Endodermal cell (in vitro differentiated cells): ENCODE results near the gene TF. TPM values are rescaled to one million over a fixed set of nuclear protein-coding genes. Genes with fewer than 3 reads are reported as not detected.
A peak's percentile ranks its signal among the peaks of the same experiment; 100 is the strongest.

Experiments used
- DNase-seq: peaks from one replicate; pipeline ENCODE4 v3.0.0-alpha.2; 2017
- H3K27ac ChIP-seq: 2 replicates; pipeline ENCODE4 v1.5.1; 2013; ENCODE audit warnings: mild to moderate bottlenecking, low read depth, low read length, moderate library complexity
- H3K27me3 ChIP-seq: 2 replicates; pipeline ENCODE4 v1.6.1; 2013; ENCODE audit warnings: mild to moderate bottlenecking, low read length, moderate library complexity; ENCODE audit not compliant: insufficient read depth, control insufficient read depth, poor library complexity, severe bottlenecking
- H3K36me3 ChIP-seq: 2 replicates; pipeline ENCODE4 v1.7.0; 2013; ENCODE audit warnings: mild to moderate bottlenecking, low read length, moderate library complexity; ENCODE audit not compliant: control insufficient read depth, insufficient read depth
- H3K4me1 ChIP-seq: one replicate; pipeline ENCODE4 v1.7.0; 2013; ENCODE audit warnings: low read length; ENCODE audit not compliant: control insufficient read depth, insufficient read depth
- H3K4me3 ChIP-seq: 2 replicates; pipeline ENCODE4 v1.5.1; 2013; ENCODE audit warnings: mild to moderate bottlenecking, low read length, moderate library complexity
- H3K9ac ChIP-seq: 2 replicates; pipeline ENCODE4 v1.6.1; 2013; ENCODE audit warnings: mild to moderate bottlenecking, low read length, moderate library complexity; ENCODE audit not compliant: poor library complexity, severe bottlenecking; ENCODE audit errors: extremely low read depth
- H3K9me3 ChIP-seq: 2 replicates; pipeline ENCODE4 v1.6.1; 2013; ENCODE audit warnings: mild to moderate bottlenecking, low read length, moderate library complexity; ENCODE audit not compliant: control insufficient read depth
- H3K27ac Mint-ChIP-seq: 2 replicates; pipeline ENCODE4 v1.8.0; 2020; ENCODE audit warnings: mixed read lengths
- H3K27me3 Mint-ChIP-seq: 2 replicates; pipeline ENCODE4 v1.8.0; 2021; ENCODE audit warnings: mild to moderate bottlenecking, mixed read lengths; ENCODE audit not compliant: insufficient read depth
- H3K36me3 Mint-ChIP-seq: 2 replicates; pipeline ENCODE4 v1.8.0; 2020; ENCODE audit warnings: low read depth, mixed read lengths
- H3K4me1 Mint-ChIP-seq: 2 replicates; pipeline ENCODE4 v1.8.0; 2020; ENCODE audit warnings: mixed read lengths
- H3K4me3 Mint-ChIP-seq: 2 replicates; pipeline ENCODE4 v1.8.0; 2020; ENCODE audit warnings: mild to moderate bottlenecking, moderate library complexity, mixed read lengths
- H3K9me3 Mint-ChIP-seq: 2 replicates; pipeline ENCODE4 v1.8.0; 2020; ENCODE audit warnings: mild to moderate bottlenecking, mixed read lengths
- CTCF ChIP-seq: fragments of 200-600 bp; sonication (generic); conservative IDR thresholded peaks from 2 replicates; pipeline ENCODE4 v1.5.0; 2021; ENCODE audit warnings: antibody characterized with exemption, mild to moderate bottlenecking
- WGBS, 2 experiments: methylation state at CpG; one replicate each; pipeline versions ENCODE4 v1.1.5 to v1.1.7; 2013; ENCODE audit warnings: missing lambda C conversion rate in 2 of 2, mixed read lengths in 1 of 2; ENCODE audit not compliant: insufficient coverage in 1 of 2, insufficient read length in 1 of 2; 5-methylcytosine and 5-hydroxymethylcytosine counted together
- total RNA-seq, 2 donors: library from RNA; stranded (reverse); fragmentation: NEBNext Ultra II Directional in 1 of 2; extraction: Animal tissue kit (Norgen Biotek cat#: 25700) in 1 of 2; gene quantifications; 2 replicates in 1 of 2; 3 replicates in 1 of 2; pipeline ENCODE4 v1.2.1, GENCODE V29; 2021

The TF gene
- total RNA-seq, 2 donors from 2014 or later = 0.40 to 3.0 TPM

GRCh38 chr3:133788024-133788423, 41.8 kb downstream of the TF start:
- no peak for DNase-seq
- H3K4me3 Mint-ChIP-seq = no peak overlapping the region
- no peaks in the 10 kb centered on the region for H3K36me3 Mint-ChIP-seq
- WGBS, 2 experiments = 85% methylated on average over 2 of the region's 2 CpGs; no CpG with 5 or more reads in 1 of the 2 experiments
- TF ChIP-seq CTCF = no peak
- no peak overlapping the region for H3K9ac ChIP-seq
- H3K27ac ChIP-seq = no peak overlapping the region
- H3K27ac Mint-ChIP-seq = no peak overlapping the region
- peaks cover 6% of the 10 kb centered on the region for H3K27me3 Mint-ChIP-seq
- peaks cover 27% of the 10 kb centered on the region for H3K9me3 ChIP-seq
- H3K4me1 ChIP-seq = no peaks in the 10 kb centered on the region
- peaks cover 46% of the 10 kb centered on the region for H3K9me3 Mint-ChIP-seq
- H3K36me3 ChIP-seq = no peaks in the 10 kb centered on the region
- no peaks in the 10 kb centered on the region for H3K27me3 ChIP-seq
- H3K4me1 Mint-ChIP-seq = no peaks in the 10 kb centered on the region
- no peak overlapping the region for H3K4me3 ChIP-seq

GRCh38 chr3:133792171-133792763, 46.1 kb downstream of the TF start:
- no peak for TF ChIP-seq CTCF
- Histone ChIP-seq H3K4me1 (no peaks in the 10 kb centered on the region), H3K9ac (no peak overlapping the region), H3K4me3 (peak overlapping the region; percentile 41), H3K9me3 (peaks cover 46% of the 10 kb centered on the region), H3K36me3 (no peaks in the 10 kb centered on the region), H3K27ac (no peak overlapping the region), H3K27me3 (no peaks in the 10 kb centered on the region)
- WGBS, 2 experiments = 50% methylated on average over 7 to 9 of the region's 9 CpGs
- no peak for DNase-seq
- peaks cover 4% of the 10 kb centered on the region for H3K27me3 Mint-ChIP-seq
- peaks cover 57% of the 10 kb centered on the region for H3K9me3 Mint-ChIP-seq
- no peak overlapping the region for H3K4me3 Mint-ChIP-seq
- H3K4me1 Mint-ChIP-seq = no peaks in the 10 kb centered on the region
- no peak overlapping the region for H3K27ac Mint-ChIP-seq
- peaks cover 3% of the 10 kb centered on the region for H3K36me3 Mint-ChIP-seq

- 89 to 91% methylated on average over 3 of the region's 3 CpGs for WGBS, 2 experiments
These were observed 51.4 kb downstream of the TF start for GRCh38 chr3:133797396-133798105.

More at GRCh38 chr3:133797396-133798105, 51.4 kb downstream of the TF start:
- Mint-ChIP-seq H3K27me3 (peaks cover 20% of the 10 kb centered on the region), H3K36me3 (peaks cover 3% of the 10 kb centered on the region), H3K27ac (no peak overlapping the region), H3K9me3 (peaks cover 28% of the 10 kb centered on the region), H3K4me1 (no peaks in the 10 kb centered on the region), H3K4me3 (no peak overlapping the region)
- Histone ChIP-seq H3K4me3 (no peak overlapping the region), H3K9me3 (peaks cover 24% of the 10 kb centered on the region), H3K27ac (no peak overlapping the region), H3K27me3 (peaks cover 31% of the 10 kb centered on the region), H3K9ac (no peak overlapping the region), H3K4me1 (no peaks in the 10 kb centered on the region), H3K36me3 (no peaks in the 10 kb centered on the region)
- no peak for TF ChIP-seq CTCF
- DNase-seq = no peak
